ENCODE results near the gene LELP1. TPM values are rescaled to one million over a fixed set of nuclear protein-coding genes. Genes with fewer than 3 reads are reported as not detected.

LELP1 gene
- total RNA-seq, 1 experiment from 2014 or later: not detected

- DNase-seq (ENCODE audit: low spot score): no peak
- H3K4me1 ChIP-seq (ENCODE audit: insufficient read depth, low read length, poor library complexity, severe bottlenecking): no peaks in the 10 kb centered on the region
- H3K27ac ChIP-seq (ENCODE audit: low read depth, low read length, poor library complexity, severe bottlenecking): no peak overlapping the region
- H3K4me3 ChIP-seq (ENCODE audit: low read depth, low read length, poor library complexity, severe bottlenecking): no peak overlapping the region
- peaks cover 36% of the 10 kb centered on the region for H3K27me3 ChIP-seq (replicated peaks; ENCODE audit: insufficient read depth, low read depth, low read length, poor library complexity)
- TF ChIP-seq CTCF (conservative IDR thresholded peaks at IDR 0.05; ENCODE audit: low read depth, low read length) (no peak), EZH2 (IDR thresholded peaks at IDR 0.05; ENCODE audit: borderline replicate concordance, low read depth, low read length, poor library complexity, severe bottlenecking) (no peak)
- POLR2A ChIA-PET (ENCODE audit: low non-redundant PET): no interaction called here
- intact Hi-C loops (cut with micrococcal nuclease; ENCODE audit: unreplicated experiment): no loop called here
- no peaks in the 10 kb centered on the region for H3K9me3 ChIP-seq (ENCODE audit: low read depth, low read length, poor library complexity, severe bottlenecking)
- no TSS peak for BruUV-seq (replicated peaks)
- H3K36me3 ChIP-seq (ENCODE audit: insufficient read depth, low read length, poor library complexity, severe bottlenecking): no peaks in the 10 kb centered on the region
- CTCF ChIA-PET: no interaction called here
Observed at GRCh38 chr1:153210206-153210605, 7.0 kb downstream of the LELP1 start.

GRCh38 chr1:153212201-153212600 is 9.0 kb downstream of the LELP1 start:
- H3K27me3 ChIP-seq (replicated peaks; ENCODE audit: insufficient read depth, low read depth, low read length, poor library complexity): peaks cover 30% of the 10 kb centered on the region
- BruUV-seq (replicated peaks): no TSS peak
- H3K4me1 ChIP-seq (ENCODE audit: insufficient read depth, low read length, poor library complexity, severe bottlenecking): no peaks in the 10 kb centered on the region
- no peaks in the 10 kb centered on the region for H3K9me3 ChIP-seq (ENCODE audit: low read depth, low read length, poor library complexity, severe bottlenecking)
- no peaks in the 10 kb centered on the region for H3K36me3 ChIP-seq (ENCODE audit: insufficient read depth, low read length, poor library complexity, severe bottlenecking)
- H3K27ac ChIP-seq (ENCODE audit: low read depth, low read length, poor library complexity, severe bottlenecking): no peak overlapping the region
- intact Hi-C loops (cut with micrococcal nuclease; ENCODE audit: unreplicated experiment): no loop called here
- DNase-seq (ENCODE audit: low spot score): no peak
- ChIA-PET POLR2A (ENCODE audit: low non-redundant PET) (no interaction called here), CTCF (no interaction called here)
- H3K4me3 ChIP-seq (ENCODE audit: low read depth, low read length, poor library complexity, severe bottlenecking): no peak overlapping the region
- no peak for TF ChIP-seq CTCF (conservative IDR thresholded peaks at IDR 0.05; ENCODE audit: low read depth, low read length)
- no peak for TF ChIP-seq EZH2 (IDR thresholded peaks at IDR 0.05; ENCODE audit: borderline replicate concordance, low read depth, low read length, poor library complexity, severe bottlenecking)

GRCh38 chr1:153213519-153213918 is 10.3 kb downstream of the LELP1 start:
- TF ChIP-seq EZH2 (IDR thresholded peaks at IDR 0.05; ENCODE audit: borderline replicate concordance, low read depth, low read length, poor library complexity, severe bottlenecking) (no peak), CTCF (conservative IDR thresholded peaks at IDR 0.05; ENCODE audit: low read depth, low read length) (no peak)
- Histone ChIP-seq H3K4me1 (ENCODE audit: insufficient read depth, low read length, poor library complexity, severe bottlenecking) (no peaks in the 10 kb centered on the region), H3K27ac (ENCODE audit: low read depth, low read length, poor library complexity, severe bottlenecking) (no peak overlapping the region), H3K9me3 (ENCODE audit: low read depth, low read length, poor library complexity, severe bottlenecking) (no peaks in the 10 kb centered on the region), H3K36me3 (ENCODE audit: insufficient read depth, low read length, poor library complexity, severe bottlenecking) (no peaks in the 10 kb centered on the region), H3K27me3 (replicated peaks; ENCODE audit: insufficient read depth, low read depth, low read length, poor library complexity) (peaks cover 26% of the 10 kb centered on the region), H3K4me3 (ENCODE audit: low read depth, low read length, poor library complexity, severe bottlenecking) (no peak overlapping the region)
- intact Hi-C loops (cut with micrococcal nuclease; ENCODE audit: unreplicated experiment): no loop called here
- ChIA-PET CTCF (no interaction called here), POLR2A (ENCODE audit: low non-redundant PET) (no interaction called here)
- DNase-seq (ENCODE audit: low spot score): no peak
- no TSS peak for BruUV-seq (replicated peaks)
